Muscle layer of colon (tissue), 2 donors: ENCODE results near the gene GNA12.
"Not testable (repeated sequence)": the region's sequence is repeated elsewhere in the genome, so short reads cannot be mapped to it uniquely, and the experiment has no call there.

ENCODE experiments used
- H3K27ac ChIP-seq: one replicate; pipeline ENCODE4 v1.7.0; 2013; ENCODE audit warnings: low read depth, mild to moderate bottlenecking, low read length, moderate library complexity
- H3K27me3 ChIP-seq, 2 donors: one replicate each; pipeline ENCODE4 v1.7.0; 2013; ENCODE audit warnings: low read length in 2 of 2, mild to moderate bottlenecking in 2 of 2; ENCODE audit not compliant: insufficient read depth in 2 of 2, control insufficient read depth in 1 of 2
- H3K36me3 ChIP-seq: one replicate; pipeline ENCODE4 v1.7.0; 2013; ENCODE audit warnings: mild to moderate bottlenecking, low read length; ENCODE audit not compliant: insufficient read depth
- H3K4me1 ChIP-seq: one replicate; pipeline ENCODE4 v1.7.0; 2013; ENCODE audit warnings: mild to moderate bottlenecking, low read length; ENCODE audit not compliant: insufficient read depth
- H3K4me3 ChIP-seq, 2 donors: one replicate each; pipeline ENCODE4 v1.7.0; 2013; ENCODE audit warnings: low read length in 2 of 2, low read depth in 1 of 2, mild to moderate bottlenecking in 1 of 2, moderate library complexity in 1 of 2
- H3K9ac ChIP-seq: one replicate; pipeline ENCODE4 v1.7.0; 2013; ENCODE audit warnings: low read length
- H3K9me3 ChIP-seq: one replicate; pipeline ENCODE4 v1.7.0; 2013; ENCODE audit warnings: mild to moderate bottlenecking, low read length
- donor health status: abdominal sarcoma.
- donor health status: Adenocarcinoma of cecum.

GNA12 gene

DNA sequence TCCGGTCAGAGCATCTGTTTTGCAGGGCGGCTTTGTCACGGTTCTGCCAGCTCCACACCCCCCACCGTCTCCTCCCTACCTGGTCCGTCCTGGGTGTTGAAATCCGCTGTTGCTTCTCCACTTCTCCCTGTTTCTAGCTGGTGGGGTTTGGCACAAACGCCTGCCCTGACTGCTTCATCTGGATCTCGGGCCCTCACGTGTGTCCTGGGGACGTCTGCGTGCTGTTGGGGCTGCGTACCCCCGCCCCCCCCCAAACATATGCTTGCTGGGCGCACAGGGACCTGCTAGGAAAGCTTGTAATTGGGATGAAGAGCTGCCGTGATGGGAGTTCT lies 144.9 kb downstream of the GNA12 start:
- no peaks in the 10 kb centered on the region for H3K36me3 ChIP-seq
- no peak overlapping the region for H3K9ac ChIP-seq
- no peak overlapping the region for H3K27ac ChIP-seq
- peaks cover 4% of the 10 kb centered on the region in 2 donors for H3K27me3 ChIP-seq
- H3K4me1 ChIP-seq = no peaks in the 10 kb centered on the region
- no peaks in the 10 kb centered on the region for H3K9me3 ChIP-seq
- no peak overlapping the region for H3K4me3 ChIP-seq

DNA sequence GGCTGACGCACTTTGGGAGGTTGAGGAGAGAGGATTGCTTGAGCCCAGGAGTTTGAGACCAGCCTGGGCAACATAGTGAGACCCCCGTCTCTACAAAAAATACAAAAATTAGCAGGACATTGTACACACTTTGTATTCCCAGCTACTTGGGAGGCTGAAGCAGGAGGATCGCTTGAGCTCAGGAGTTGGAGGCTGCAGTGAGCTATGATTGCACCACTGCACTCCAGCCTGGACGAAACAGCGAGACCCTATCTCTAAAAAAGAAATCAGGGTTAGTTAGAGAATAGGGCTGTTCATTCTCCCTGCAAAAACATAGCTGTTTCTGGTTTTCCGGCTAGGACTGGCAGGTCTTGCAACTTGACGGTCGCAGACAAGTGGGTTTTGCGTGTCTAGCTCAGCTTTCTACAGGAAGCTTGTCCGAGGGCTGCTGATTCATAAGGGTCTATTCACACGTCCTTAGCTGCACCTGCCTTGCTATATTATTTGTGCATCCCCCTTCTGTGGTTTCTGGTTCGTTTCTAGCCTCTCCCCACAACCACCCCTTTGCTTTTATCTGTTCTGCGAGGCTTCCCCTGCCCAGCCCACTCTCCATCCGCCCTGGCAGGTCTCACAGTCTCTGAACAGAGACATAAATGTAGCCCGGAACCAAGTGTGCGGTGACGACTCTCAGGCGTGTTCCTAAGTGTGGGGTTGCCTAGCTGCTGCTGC lies 145.4 kb downstream of the GNA12 start:
- no peak overlapping the region for H3K9ac ChIP-seq
- H3K4me3 ChIP-seq = no peak overlapping the region
- no peaks in the 10 kb centered on the region for H3K9me3 ChIP-seq
- H3K27ac ChIP-seq = no peak overlapping the region
- H3K27me3 ChIP-seq = peaks cover 4% of the 10 kb centered on the region in 2 donors
- no peaks in the 10 kb centered on the region for H3K4me1 ChIP-seq
- H3K36me3 ChIP-seq = no peaks in the 10 kb centered on the region

DNA sequence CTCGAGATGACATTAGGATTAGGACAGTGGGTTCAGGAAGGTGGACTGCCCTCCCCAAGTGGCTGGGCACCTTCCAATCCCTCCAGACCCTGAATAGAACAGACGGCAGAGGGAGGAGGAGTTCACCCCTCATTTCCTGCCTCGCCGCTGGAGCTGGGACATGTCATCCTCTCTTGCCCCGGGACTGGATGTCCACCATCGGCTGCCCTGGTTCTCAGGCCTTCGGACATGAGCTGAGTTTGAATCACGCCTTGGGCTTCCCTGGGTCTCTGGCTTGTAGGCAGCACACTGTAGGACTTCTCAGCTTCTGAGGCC lies 150.0 kb downstream of the GNA12 start:
- not testable (repeated sequence) for H3K9me3 ChIP-seq, H3K4me3 ChIP-seq, H3K9ac ChIP-seq, H3K36me3 ChIP-seq, H3K4me1 ChIP-seq, H3K27me3 ChIP-seq, H3K27ac ChIP-seq

GRCh38 chr7:2693420-2694121 lies 150.5 kb downstream of the GNA12 start:
- not testable (repeated sequence) for H3K4me3 ChIP-seq, H3K27ac ChIP-seq, H3K4me1 ChIP-seq, H3K9me3 ChIP-seq, H3K36me3 ChIP-seq, H3K9ac ChIP-seq
- H3K27me3 ChIP-seq = peaks cover 0 to 12% of the 10 kb centered on the region in 2 donors

DNA sequence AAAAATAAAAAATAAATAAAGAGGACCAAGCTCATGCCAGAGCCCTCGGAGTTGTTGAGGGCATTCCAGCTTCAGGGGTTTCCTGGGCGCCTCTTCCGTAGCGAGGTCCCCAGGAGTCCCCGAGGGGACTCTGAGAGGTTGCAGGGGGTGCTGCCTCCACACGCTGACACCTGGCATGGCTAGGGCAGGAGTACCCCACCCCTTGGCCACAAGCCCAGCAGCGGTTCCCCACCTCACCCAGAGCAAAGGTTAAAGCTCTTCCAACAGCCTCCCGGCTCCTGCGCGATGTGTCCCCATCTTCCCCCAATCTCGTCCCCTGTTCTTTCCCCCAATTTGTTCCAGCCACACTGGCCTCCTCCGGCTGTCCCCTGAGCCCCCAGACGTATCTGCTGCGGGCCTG lies 151.6 kb downstream of the GNA12 start:
- Histone ChIP-seq H3K4me1 (peaks cover 4% of the 10 kb centered on the region), H3K27me3 (peaks cover 3 to 21% of the 10 kb centered on the region in 2 donors), H3K9me3 (no peaks in the 10 kb centered on the region), H3K4me3 (no peak overlapping the region), H3K27ac (no peak overlapping the region), H3K9ac (no peak overlapping the region), H3K36me3 (no peaks in the 10 kb centered on the region)

DNA sequence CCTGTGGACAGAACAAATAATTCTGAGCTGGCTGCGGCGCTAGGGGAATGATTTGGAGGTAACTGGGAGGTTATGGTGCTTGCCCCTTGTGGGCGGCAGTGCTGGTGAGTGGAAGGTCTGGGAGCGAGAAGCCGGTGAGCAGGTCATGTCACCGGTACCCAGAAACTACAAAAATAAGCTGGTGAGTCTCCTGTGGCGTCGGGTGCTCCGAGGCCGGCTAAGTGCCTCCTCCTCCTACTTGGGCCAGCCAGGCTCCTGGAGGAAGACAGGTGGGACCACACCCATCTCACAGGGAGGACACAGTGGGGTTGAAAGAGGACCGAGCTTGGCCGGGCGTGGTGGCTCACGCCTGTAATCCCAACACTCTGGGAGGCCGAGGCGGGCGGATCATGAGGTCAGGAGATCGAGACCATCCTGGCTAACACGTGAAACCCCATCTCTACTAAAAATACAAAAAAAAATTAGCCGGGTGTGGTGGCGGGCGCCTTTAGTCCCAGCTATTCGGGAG lies 152.1 kb downstream of the GNA12 start:
- H3K4me1 ChIP-seq, H3K9ac ChIP-seq, H3K36me3 ChIP-seq, H3K27ac ChIP-seq, H3K9me3 ChIP-seq, H3K4me3 ChIP-seq: not testable (repeated sequence)
- peaks cover 8 to 26% of the 10 kb centered on the region in 2 donors for H3K27me3 ChIP-seq

DNA sequence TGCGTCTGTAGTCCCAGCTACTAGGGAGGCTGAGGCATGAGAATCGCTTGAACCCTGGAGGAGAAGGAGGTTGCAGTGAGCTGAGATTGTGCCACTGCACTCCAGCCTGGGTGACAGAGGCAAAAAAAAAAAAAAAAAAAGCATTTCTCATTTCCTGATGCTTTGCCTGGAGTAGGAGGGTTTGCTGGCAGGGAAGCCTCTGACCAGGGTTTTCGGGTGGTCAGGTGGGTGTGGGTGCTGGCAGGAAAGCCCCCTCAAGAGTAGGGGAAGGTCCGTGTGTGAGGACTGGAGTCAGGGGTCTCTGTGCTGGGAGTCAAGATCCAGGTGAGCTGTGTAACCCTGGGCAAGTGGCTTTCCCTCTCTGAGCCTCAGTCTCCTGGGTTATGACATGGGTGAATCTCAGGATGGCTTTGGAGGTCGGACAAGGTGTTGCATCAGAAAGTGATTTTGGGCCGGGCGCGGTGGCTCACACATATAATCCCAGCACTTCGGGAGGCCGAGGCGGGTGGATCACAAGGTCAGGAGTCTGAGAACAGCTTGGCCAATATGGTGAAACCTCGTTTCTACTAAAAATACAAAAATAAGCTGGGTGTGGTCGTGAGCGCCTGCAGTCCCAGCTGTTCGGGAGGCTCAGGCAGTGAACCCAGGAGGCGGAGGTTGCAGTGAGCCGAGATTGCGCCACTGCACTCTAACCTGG lies 152.9 kb downstream of the GNA12 start:
- no peak overlapping the region for H3K4me3 ChIP-seq
- peaks cover 8 to 34% of the 10 kb centered on the region in 2 donors for H3K27me3 ChIP-seq
- H3K9me3 ChIP-seq = no peaks in the 10 kb centered on the region
- no peak overlapping the region for H3K27ac ChIP-seq
- H3K9ac ChIP-seq = no peak overlapping the region
- H3K4me1 ChIP-seq = peaks cover 4% of the 10 kb centered on the region
- H3K36me3 ChIP-seq = no peaks in the 10 kb centered on the region

- H3K27me3 ChIP-seq = peaks cover 8 to 36% of the 10 kb centered on the region in 2 donors
Observed at GRCh38 chr7:2689951-2690705, 154.0 kb downstream of the GNA12 start.

GRCh38 chr7:2689343-2689847 lies 154.7 kb downstream of the GNA12 start:
- H3K4me1 ChIP-seq = peaks cover 4% of the 10 kb centered on the region
- no peak overlapping the region for H3K27ac ChIP-seq
- no peaks in the 10 kb centered on the region for H3K36me3 ChIP-seq
- H3K9me3 ChIP-seq = no peaks in the 10 kb centered on the region
- no peak overlapping the region for H3K9ac ChIP-seq
- H3K27me3 ChIP-seq = peaks cover 8 to 40% of the 10 kb centered on the region in 2 donors
- no peak overlapping the region for H3K4me3 ChIP-seq

More at GRCh38 chr7:2689951-2690705, 154.0 kb downstream of the GNA12 start:
- H3K36me3 ChIP-seq = no peaks in the 10 kb centered on the region
- no peaks in the 10 kb centered on the region for H3K9me3 ChIP-seq
- H3K27ac ChIP-seq = no peak overlapping the region
- H3K4me3 ChIP-seq = no peak overlapping the region
- H3K4me1 ChIP-seq = peaks cover 4% of the 10 kb centered on the region
- H3K9ac ChIP-seq = no peak overlapping the region

DNA sequence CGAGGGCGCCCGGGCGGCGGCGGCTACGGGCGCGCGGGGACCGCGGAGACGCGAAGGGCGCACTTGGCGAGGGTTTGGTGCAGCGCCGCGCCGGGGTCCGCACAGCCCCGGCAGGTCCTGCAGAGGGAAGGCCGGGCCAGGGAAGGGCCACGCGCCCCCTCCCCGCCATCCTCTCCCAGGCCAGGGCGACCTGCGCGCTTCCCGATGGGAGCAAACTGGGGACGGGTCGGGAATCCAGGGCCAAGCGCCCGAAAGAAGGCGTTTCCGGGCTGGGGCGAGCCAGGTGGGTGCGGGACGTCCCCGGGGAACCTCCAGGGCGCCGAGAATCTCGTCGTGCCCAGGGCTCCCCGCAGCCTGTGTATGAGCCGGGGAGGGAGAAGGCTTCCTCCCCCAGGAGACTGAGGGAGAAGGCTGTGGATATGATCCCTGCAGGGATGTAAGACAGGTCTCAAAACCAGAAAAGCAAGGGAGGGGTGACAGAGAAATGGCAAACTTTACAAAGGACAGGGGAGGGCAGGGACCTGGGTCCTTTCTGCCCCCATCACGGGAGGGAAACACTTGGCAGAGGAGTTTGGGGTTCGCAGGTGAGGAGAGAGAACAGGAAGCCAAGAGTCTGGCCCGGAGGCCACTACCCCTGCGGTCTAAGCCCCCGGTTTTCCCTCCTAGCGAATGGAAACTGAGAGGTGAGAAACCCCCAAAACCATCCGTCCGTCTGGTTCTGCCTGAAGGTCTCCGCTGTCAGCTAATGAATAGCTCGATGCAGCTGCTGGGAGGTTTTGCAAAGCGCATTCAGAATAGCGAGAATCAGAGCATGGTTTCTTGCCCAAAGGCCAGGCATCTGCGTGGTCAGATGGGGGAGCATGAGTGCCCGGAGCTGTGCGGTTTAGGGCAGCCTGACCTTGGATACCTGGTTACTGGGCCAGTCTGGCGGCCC lies 155.4 kb downstream of the GNA12 start:
- H3K27ac ChIP-seq = no peak overlapping the region
- H3K27me3 ChIP-seq = peaks cover 8 to 43% of the 10 kb centered on the region in 2 donors
- no peaks in the 10 kb centered on the region for H3K9me3 ChIP-seq
- peaks cover 4% of the 10 kb centered on the region for H3K4me1 ChIP-seq
- H3K9ac ChIP-seq = no peak overlapping the region
- no peaks in the 10 kb centered on the region for H3K36me3 ChIP-seq
- no peak overlapping the region for H3K4me3 ChIP-seq
